Tibial nerve (tissue), 4 donors: Measurements from ENCODE around the gene NUDT16.

Experiments used
- EP300 ChIP-seq, 2 donors: sonication (generic); formaldehyde crosslinking; IDR thresholded peaks; one replicate each; pipeline ENCODE4 v1.6.1; 2017; ENCODE audit warnings: antibody characterized with exemption in 2 of 2, mild to moderate bottlenecking in 1 of 2
- POLR2A ChIP-seq, 2 donors: fragments of 450-650 bp; IDR thresholded peaks; one replicate each; pipeline ENCODE4 v1.6.1; 2017; ENCODE audit warnings: antibody characterized with exemption in 2 of 2, mild to moderate bottlenecking in 2 of 2, moderate library complexity in 2 of 2
- TF ChIP-seq, protein P1 (sequence below), 5 experiments: fragments of 200-600 bp in 3 of 5; fragments of 450-650 bp in 2 of 5; sonication (generic) in 3 of 5; IDR thresholded peaks; one replicate each; pipeline ENCODE4 v1.5.1; 2016 to 2019; ENCODE audit warnings: antibody characterized with exemption in 5 of 5, mild to moderate bottlenecking in 3 of 5, moderate library complexity in 2 of 5

DNA sequence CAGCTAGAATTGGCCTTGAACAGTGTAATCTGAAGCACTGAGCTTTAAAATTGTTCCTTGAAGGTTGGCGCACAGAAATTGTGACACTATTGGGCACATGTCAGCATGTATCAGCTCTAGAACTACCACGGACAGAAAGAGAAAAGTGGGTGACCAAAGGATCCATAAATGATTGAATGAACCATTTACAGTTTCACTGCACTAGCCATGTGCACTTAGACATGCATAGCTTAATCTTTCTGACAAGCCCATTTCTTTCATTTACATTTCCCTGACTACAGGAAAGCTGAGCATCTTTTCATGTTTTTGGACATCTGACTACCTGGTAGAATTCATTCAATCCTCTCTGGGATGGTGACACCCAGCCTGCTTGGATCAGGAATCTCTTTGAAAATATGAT is 36.2 kb downstream of the NUDT16 start:
- TF ChIP-seq, protein P1, sequence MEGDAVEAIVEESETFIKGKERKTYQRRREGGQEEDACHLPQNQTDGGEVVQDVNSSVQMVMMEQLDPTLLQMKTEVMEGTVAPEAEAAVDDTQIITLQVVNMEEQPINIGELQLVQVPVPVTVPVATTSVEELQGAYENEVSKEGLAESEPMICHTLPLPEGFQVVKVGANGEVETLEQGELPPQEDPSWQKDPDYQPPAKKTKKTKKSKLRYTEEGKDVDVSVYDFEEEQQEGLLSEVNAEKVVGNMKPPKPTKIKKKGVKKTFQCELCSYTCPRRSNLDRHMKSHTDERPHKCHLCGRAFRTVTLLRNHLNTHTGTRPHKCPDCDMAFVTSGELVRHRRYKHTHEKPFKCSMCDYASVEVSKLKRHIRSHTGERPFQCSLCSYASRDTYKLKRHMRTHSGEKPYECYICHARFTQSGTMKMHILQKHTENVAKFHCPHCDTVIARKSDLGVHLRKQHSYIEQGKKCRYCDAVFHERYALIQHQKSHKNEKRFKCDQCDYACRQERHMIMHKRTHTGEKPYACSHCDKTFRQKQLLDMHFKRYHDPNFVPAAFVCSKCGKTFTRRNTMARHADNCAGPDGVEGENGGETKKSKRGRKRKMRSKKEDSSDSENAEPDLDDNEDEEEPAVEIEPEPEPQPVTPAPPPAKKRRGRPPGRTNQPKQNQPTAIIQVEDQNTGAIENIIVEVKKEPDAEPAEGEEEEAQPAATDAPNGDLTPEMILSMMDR (IDR thresholded peaks at IDR 0.05), result no peak
- TF ChIP-seq POLR2A (IDR thresholded peaks at IDR 0.05) (no peak), EP300 (IDR thresholded peaks at IDR 0.05) (no peak)
